Motor neuron (in vitro differentiated cells): ENCODE results near the gene CCDC13. TPM values are rescaled to one million over a fixed set of nuclear protein-coding genes. Genes with fewer than 3 reads are reported as not detected.
"Not testable (repeated sequence)": the region's sequence is repeated elsewhere in the genome, so short reads cannot be mapped to it uniquely, and the experiment has no call there.

ENCODE experiments used
- ATAC-seq, 8 experiments: fragments of 200-7000 bp; cut with Tn5 transposase; replicated peaks in 6 of 8; 2 replicates each; pipeline ENCODE4 v1.8.0; 2021; ENCODE audit warnings: mild to moderate bottlenecking in 8 of 8, moderate library complexity in 8 of 8
- H3K27ac ChIP-seq, 2 donors: fragments of 250-450 bp; sonication (Bioruptor Pico); 2 replicates each; pipeline ENCODE4 v1.9.0; 2021; ENCODE audit warnings: antibody characterized with exemption in 2 of 2, mild to moderate bottlenecking in 2 of 2, moderate library complexity in 1 of 2
- H3K4me1 ChIP-seq, 2 donors: fragments of 250-450 bp; sonication (Bioruptor Pico); replicated peaks in 1 of 2; 2 replicates each; pipeline ENCODE4 v1.6.1; 2021; ENCODE audit warnings: antibody characterized with exemption in 2 of 2, mild to moderate bottlenecking in 2 of 2, moderate library complexity in 1 of 2
- H3K4me3 ChIP-seq, 5 donors: fragments of 250-450 bp; sonication (Bioruptor Pico); 2 replicates each; pipeline ENCODE4 v1.9.0; 2021; ENCODE audit warnings: antibody characterized with exemption in 5 of 5, mild to moderate bottlenecking in 5 of 5, moderate library complexity in 4 of 5
- WGBS, 10 experiments: fragments of 450-650 bp; shearing (Covaris generic); methylation state at CpG; one replicate each; pipeline ENCODE4 v1.0.0; 2022; 5-methylcytosine and 5-hydroxymethylcytosine counted together
- in situ Hi-C, 9 experiments: fragments of 400-800 bp; cut with MboI; loops; one replicate each; pipeline ENCODE4 v1.15.0; 2021; ENCODE audit warnings: low sequenced_read_pairs in 9 of 9, low pct_unique_long_range_greater_than_20kb in 2 of 9; ENCODE audit not compliant: unreplicated experiment in 9 of 9
- total RNA-seq, 8 experiments: library from RNA; unstranded; fragments of 300-600 nt; gene quantifications; 2 replicates each; pipeline versions ENCODE4 v1.2.3 to v1.2.4, GENCODE V29; 2022

Gene CCDC13
- 10 to 100 TPM in 1 of 8 experiments, 1 to 10 TPM in 7; 1.0 to 18.8 (median 1.5) TPM for total RNA-seq

- peaks cover 0 to 2% of the 10 kb centered on the region in 2 donors for H3K4me1 ChIP-seq
- in situ Hi-C loops = no loop called here
- ATAC-seq = peak; percentile 97 to 100 (median 99)
- no peak within 1 kb of the TSS for H3K27ac ChIP-seq
- peak within 1 kb of the TSS; percentile 35 to 46 (median 39) for H3K4me3 ChIP-seq
- WGBS, 10 experiments = 0 to 100% (median 6%) methylated on average over 1 to 17 of the region's 63 CpGs; no CpG with 5 or more reads in 1 of the 10 experiments
Measured at GRCh38 chr3:42772670-42773408, at the start of gene CCDC13. Gene CCDC13 (minus strand): TSS chr3:42773253. CDS start chr3:42758345, 14,908 bp downstream.

- in situ Hi-C loops = no loop called here
- Histone ChIP-seq H3K4me3 (no peak overlapping the region), H3K27ac (no peak overlapping the region), H3K4me1 (peaks cover 5 to 17% of the 10 kb centered on the region in 2 donors)
- 75 to 100% (median 94%) methylated on average over 2 to 3 of the region's 3 CpGs; no CpG with 5 or more reads in 1 of the 10 experiments for WGBS, 10 experiments
- ATAC-seq = peak in 3 of 8 experiments; percentile 3 to 22 (median 13)
Measured at GRCh38 chr3:42822828-42823227, 49.8 kb upstream of the CCDC13 start.

- WGBS, 10 experiments = 60 to 100% (median 91%) methylated on average over 1 to 6 of the region's 6 CpGs; no CpG with 5 or more reads in 2 of the 10 experiments
- peaks cover 8 to 17% of the 10 kb centered on the region in 2 donors for H3K4me1 ChIP-seq
- H3K4me3 ChIP-seq = no peak overlapping the region
- in situ Hi-C loops = no loop called here
- no peak for ATAC-seq
- no peak overlapping the region for H3K27ac ChIP-seq
Measured at GRCh38 chr3:42820746-42821051, 47.6 kb upstream of the CCDC13 start.

- Histone ChIP-seq H3K4me3 (no peak overlapping the region), H3K27ac (no peak overlapping the region), H3K4me1 (peaks cover 19 to 28% of the 10 kb centered on the region in 2 donors)
- ATAC-seq = peak in 6 of 8 experiments; percentile 50 to 81 (median 66)
- 0 to 50% (median 19%) methylated on average over 1 to 2 of the region's 2 CpGs; no CpG with 5 or more reads in 5 of the 10 experiments for WGBS, 10 experiments
- in situ Hi-C loops = no loop called here
Measured at GRCh38 chr3:42819351-42819965, 46.4 kb upstream of the CCDC13 start.

GRCh38 chr3:42815826-42816225 is 42.8 kb upstream of the CCDC13 start:
- no peak overlapping the region for H3K4me3 ChIP-seq
- H3K4me1 ChIP-seq = peaks cover 18 to 28% of the 10 kb centered on the region in 2 donors
- ATAC-seq = no peak
- in situ Hi-C loops = no loop called here
- 0 to 86% (median 67%) methylated on average over 1 to 2 of the region's 2 CpGs; no CpG with 5 or more reads in 7 of the 10 experiments for WGBS, 10 experiments
- no peak overlapping the region for H3K27ac ChIP-seq

- peak in 7 of 8 experiments; percentile 75 to 93 (median 84) for ATAC-seq
Measured at GRCh38 chr3:42814914-42815507, 42.0 kb upstream of the CCDC13 start.

GRCh38 chr3:42814246-42814645 is 41.2 kb upstream of the CCDC13 start:
- Histone ChIP-seq H3K4me3 (no peak overlapping the region), H3K4me1 (peaks cover 12 to 23% of the 10 kb centered on the region in 2 donors), H3K27ac (no peak overlapping the region)
- WGBS, 10 experiments = 76 to 96% (median 83%) methylated on average over 2 to 5 of the region's 5 CpGs
- in situ Hi-C loops = no loop called here
- no peak for ATAC-seq

More at GRCh38 chr3:42814914-42815507, 42.0 kb upstream of the CCDC13 start:
- in situ Hi-C loops = no loop called here
- Histone ChIP-seq H3K4me1 (peaks cover 18 to 28% of the 10 kb centered on the region in 2 donors), H3K27ac (no peak overlapping the region), H3K4me3 (no peak overlapping the region)
- 0 to 29% (median 7%) methylated on average over 1 to 2 of the region's 2 CpGs; no CpG with 5 or more reads in 5 of the 10 experiments for WGBS, 10 experiments

GRCh38 chr3:42811118-42811883 is 38.2 kb upstream of the CCDC13 start:
- H3K4me3 ChIP-seq, ATAC-seq, H3K27ac ChIP-seq, in situ Hi-C loops: not testable (repeated sequence)
- peaks cover 12 to 33% of the 10 kb centered on the region in 2 donors for H3K4me1 ChIP-seq
- 63 to 100% (median 83%) methylated on average over 1 to 15 of the region's 15 CpGs; no CpG with 5 or more reads in 2 of the 10 experiments for WGBS, 10 experiments

- peaks cover 13 to 30% of the 10 kb centered on the region in 2 donors for H3K4me1 ChIP-seq
- in situ Hi-C loops, H3K27ac ChIP-seq, H3K4me3 ChIP-seq, ATAC-seq: not testable (repeated sequence)
- WGBS, 10 experiments = 79 to 100% (median 87%) methylated on average over 2 to 10 of the region's 10 CpGs; no CpG with 5 or more reads in 3 of the 10 experiments
Measured at GRCh38 chr3:42810706-42811105, 37.7 kb upstream of the CCDC13 start.

GRCh38 chr3:42809202-42809601 is 36.1 kb upstream of the CCDC13 start, which contains the start of gene ACKR2:
Gene ACKR2 (plus strand): TSS chr3:42809445. CDS start chr3:42864503, 55,058 bp downstream.
- peaks cover 8 to 25% of the 10 kb centered on the region in 2 donors for H3K4me1 ChIP-seq
- H3K4me3 ChIP-seq = no peak within 1 kb of the TSS
- in situ Hi-C loops = no loop called here
- 0 to 100% (median 96%) methylated on average over 1 to 5 of the region's 5 CpGs; no CpG with 5 or more reads in 1 of the 10 experiments for WGBS, 10 experiments
- no peak for ATAC-seq
- no peak within 1 kb of the TSS for H3K27ac ChIP-seq

- in situ Hi-C loops = no loop called here
- H3K4me3 ChIP-seq = no peak overlapping the region
- ATAC-seq = no peak
- H3K4me1 ChIP-seq = peaks cover 8 to 25% of the 10 kb centered on the region in 2 donors
- 81 to 100% (median 98%) methylated on average over 2 to 4 of the region's 4 CpGs; no CpG with 5 or more reads in 2 of the 10 experiments for WGBS, 10 experiments
- no peak overlapping the region for H3K27ac ChIP-seq
Measured at GRCh38 chr3:42807929-42808328, 34.9 kb upstream of the CCDC13 start.

- peak in 1 of 8 experiments; percentile 16 for ATAC-seq
- in situ Hi-C loops = no loop called here
- no peak overlapping the region for H3K27ac ChIP-seq
Measured at GRCh38 chr3:42805141-42805821, 32.2 kb upstream of the CCDC13 start.

More at GRCh38 chr3:42805141-42805821, 32.2 kb upstream of the CCDC13 start:
- Histone ChIP-seq H3K4me3 (peak overlapping the region; percentile 75 to 100 (median 81)), H3K4me1 (peaks cover 21 to 39% of the 10 kb centered on the region in 2 donors)
- 15 to 60% (median 28%) methylated on average over 1 to 18 of the region's 23 CpGs; no CpG with 5 or more reads in 1 of the 10 experiments for WGBS, 10 experiments
